GM12892 (cell line): ENCODE measurements around the gene MASP1.
A peak's percentile ranks its signal among the peaks of the same experiment; 100 is the strongest.

Experiments
- DNase-seq: peaks from one replicate; pipeline ENCODE4 v3.0.0; 2011; ENCODE audit not compliant: insufficient read length
- FAIRE-seq: peaks from 2 replicates; lab custom pipeline; 2011; peaks lifted over from hg19 to GRCh38; lab: Jason Lieb, UNC
- POLR2A ChIP-seq: IDR thresholded peaks from 2 replicates; pipeline ENCODE4 v1.6.1; 2011; ENCODE audit warnings: low read depth, low read length, control low read depth
- POLR2AphosphoS5 ChIP-seq: IDR thresholded peaks from 2 replicates; pipeline ENCODE4 v1.6.1; 2011; ENCODE audit warnings: low read depth, low read length, control low read depth
- TAF1 ChIP-seq: IDR thresholded peaks from 2 replicates; pipeline ENCODE4 v1.6.1; 2011; ENCODE audit warnings: low read depth, mild to moderate bottlenecking, control low read depth, low read length, borderline replicate concordance

MASP1 gene

DNA sequence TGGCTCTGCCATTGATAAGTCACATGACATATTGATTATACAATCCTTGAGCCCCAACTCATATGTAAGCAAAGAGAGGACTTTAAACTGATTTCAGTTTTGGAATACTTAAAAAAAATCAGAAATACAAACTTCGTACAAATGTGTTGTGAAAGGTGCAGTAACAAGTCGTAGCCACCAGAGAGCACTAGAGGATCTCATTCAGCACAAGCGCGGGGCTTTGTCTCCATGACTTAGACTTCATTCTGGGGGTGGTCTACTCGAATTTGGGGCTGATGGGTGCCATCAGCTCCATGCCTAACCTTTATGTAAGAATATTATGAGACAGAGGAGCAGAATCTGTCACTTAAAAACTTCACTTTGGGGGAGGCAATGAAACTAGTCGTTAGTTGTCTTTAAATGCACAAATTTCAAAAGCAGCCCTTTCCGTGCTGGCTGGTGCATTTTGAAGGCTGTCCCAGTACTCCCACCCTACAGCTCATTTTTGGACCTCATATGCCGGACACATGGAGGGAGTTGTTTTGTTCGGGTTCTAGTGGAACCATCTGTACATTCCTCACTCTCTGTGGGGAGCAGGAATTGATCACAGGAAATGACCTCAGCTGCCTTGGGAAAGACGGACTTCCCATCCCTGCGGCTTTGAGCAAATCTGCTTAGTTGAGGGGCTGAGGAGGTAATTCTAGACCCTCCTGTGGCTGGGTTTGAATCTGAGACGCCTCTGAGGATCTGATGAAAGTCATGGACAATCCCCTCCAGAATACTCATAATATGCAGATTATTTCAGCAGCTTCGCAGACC lies 27.5 kb upstream of the MASP1 start:
- FAIRE-seq: peak; percentile 17
- DNase-seq: no peak
- TF ChIP-seq POLR2AphosphoS5: no peak
- no peak for TF ChIP-seq POLR2A
- TF ChIP-seq TAF1: no peak

DNA sequence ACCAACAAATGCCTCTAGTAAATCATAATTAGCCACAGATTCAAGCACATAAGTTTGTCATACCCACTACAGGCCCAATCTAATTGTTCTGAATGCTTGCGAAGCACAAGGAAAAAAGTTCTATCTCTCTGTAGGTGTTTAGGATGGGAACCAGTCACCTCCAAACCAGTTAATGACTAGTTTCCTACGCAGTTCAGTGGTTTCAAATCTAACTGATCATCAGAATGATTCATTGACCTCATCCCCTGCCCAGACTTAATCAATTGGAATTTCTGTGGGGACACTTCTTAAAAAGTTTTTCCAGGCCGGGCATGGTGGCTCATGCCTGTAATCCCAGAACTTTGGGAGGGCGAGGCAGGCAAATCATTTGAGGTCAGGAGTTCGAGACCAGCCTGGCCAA lies 24.3 kb upstream of the MASP1 start:
- no peak for TF ChIP-seq TAF1
- TF ChIP-seq POLR2AphosphoS5: no peak
- no peak for TF ChIP-seq POLR2A
- FAIRE-seq (no peak), DNase-seq (no peak)

DNA sequence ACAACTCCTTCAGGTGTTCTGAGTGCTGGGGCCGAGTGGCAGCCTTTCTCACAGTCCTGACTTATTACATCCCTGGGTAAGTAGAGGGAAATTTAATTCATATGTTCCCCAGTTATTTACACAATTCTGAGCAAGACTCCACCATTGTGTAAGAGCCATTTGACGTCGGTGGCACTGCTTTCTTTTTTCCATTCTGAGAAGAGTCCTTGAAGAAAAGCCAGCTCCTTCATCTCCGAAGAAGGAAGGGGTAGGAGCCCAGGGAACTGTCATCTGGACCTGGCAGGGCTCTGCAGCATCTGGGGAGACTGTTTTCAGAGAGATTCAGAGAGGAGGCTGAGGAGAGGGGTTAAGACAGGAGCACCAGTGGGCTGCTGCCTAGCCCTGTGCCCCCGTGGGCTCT lies 22.6 kb upstream of the MASP1 start:
- no peak for FAIRE-seq
- no peak for DNase-seq
- TF ChIP-seq POLR2A (no peak), POLR2AphosphoS5 (no peak), TAF1 (no peak)

DNA sequence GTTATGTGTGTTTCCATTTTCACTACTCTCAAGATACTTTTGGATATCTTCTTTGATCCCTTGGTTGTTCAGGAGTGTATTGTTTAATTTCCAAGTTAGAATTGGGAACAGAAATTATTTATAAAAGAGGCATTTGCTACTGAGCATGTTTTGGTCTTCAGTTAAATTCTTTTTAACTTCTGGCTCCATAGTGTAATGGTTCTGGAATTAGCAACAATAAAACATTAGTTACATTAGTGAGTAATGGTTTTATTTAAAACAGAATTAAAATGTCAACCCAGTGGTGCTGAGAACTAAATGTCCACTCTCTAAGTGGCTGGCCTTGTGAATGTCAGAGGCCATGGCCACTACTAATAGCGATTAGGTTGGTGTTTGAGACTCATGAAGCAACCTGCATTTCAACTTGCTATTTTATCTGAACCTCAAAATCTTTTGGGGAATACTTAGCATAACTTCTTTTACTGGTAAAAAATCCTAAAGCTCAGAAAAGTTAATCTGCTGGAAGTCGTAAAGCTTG lies 19.5 kb upstream of the MASP1 start:
- no peak for TF ChIP-seq TAF1
- no peak for TF ChIP-seq POLR2AphosphoS5
- TF ChIP-seq POLR2A: no peak

DNA sequence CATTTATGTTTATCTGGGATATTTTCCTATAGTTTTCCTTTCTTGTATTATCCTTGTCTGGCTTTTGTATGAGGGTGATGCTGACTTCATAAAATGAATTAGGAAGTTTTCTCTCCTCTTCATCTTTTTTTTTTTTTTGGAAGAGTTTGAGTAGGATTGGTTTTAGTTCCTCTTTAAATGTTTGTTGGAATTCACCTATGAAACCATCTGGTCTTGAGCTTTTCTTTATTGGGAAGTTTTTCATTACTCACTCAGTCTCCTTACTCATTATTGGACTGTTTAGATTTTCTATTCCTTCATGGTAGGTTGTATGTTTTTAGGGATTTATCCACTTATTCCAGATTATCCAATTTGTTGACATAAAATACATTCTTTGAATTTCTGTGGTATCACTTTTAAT lies 18.7 kb upstream of the MASP1 start:
- FAIRE-seq (no peak), DNase-seq (no peak)
- TF ChIP-seq TAF1 (no peak), POLR2A (no peak), POLR2AphosphoS5 (no peak)

More for the DNA sequence above, 19.5 kb upstream of the MASP1 start:
- DNase-seq: no peak
- FAIRE-seq: no peak

DNA sequence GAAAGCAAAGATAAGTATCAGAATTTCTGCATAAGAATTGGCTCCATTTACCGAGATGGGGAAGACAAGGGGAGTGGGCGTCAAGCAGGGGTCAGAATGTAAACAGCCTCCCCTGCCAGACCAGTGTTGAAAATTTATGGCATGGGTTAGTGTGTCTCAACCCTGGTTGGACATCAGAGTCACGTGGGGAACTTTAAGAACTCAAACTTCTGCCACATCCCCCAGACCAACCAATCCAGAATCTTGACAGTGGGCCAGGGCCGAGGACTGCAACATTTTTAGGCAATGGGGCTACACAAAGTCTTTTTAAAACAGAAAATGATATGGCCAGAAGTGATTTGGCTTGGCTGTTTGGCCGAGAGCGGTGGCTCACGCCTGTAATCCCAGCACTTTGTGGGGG lies 14.3 kb upstream of the MASP1 start:
- TF ChIP-seq POLR2A (no peak), TAF1 (no peak), POLR2AphosphoS5 (no peak)
- FAIRE-seq (no peak), DNase-seq (no peak)

DNA sequence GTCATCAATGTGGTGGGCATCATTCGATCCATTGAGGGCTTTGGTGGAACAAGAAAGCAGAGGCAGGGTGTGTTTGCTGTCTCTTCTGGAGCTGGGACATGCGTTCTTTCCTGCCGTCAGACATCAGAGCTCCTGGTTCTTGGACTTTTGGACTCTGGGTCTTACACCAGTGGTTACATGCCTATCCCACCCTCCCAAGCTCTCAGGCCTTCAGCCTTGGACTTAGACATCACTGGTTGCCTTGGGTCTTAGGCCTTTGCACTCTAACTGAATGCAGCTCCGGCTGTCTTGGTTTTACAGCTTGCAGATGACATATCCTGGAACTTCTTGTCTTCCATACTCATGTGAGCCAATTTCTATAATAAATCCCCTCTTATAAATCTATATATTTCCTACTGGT lies 8.1 kb upstream of the MASP1 start:
- TF ChIP-seq POLR2AphosphoS5 (no peak), POLR2A (no peak), TAF1 (no peak)
- DNase-seq (no peak), FAIRE-seq (no peak)

DNA sequence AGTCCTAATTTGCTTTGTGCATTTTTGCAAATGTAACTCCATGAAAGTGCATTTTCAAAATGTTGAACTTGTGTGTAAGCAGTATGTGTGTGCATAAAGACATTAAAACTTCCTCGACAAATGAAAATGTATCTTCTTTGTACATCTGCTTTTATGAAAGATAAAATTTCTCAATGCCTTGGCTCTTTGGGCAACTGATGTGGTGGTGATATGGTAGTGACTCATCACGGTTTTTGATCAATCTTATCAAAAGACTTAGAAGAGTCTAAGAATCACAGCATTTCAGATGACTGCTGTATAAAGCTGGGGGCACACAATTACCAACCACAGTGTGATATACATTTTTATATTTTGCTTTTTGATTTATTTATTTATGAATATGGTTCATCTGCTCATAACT lies 5.4 kb upstream of the MASP1 start:
- TF ChIP-seq TAF1: no peak
- TF ChIP-seq POLR2A: no peak
- no peak for TF ChIP-seq POLR2AphosphoS5
- FAIRE-seq: no peak
- DNase-seq: no peak

DNA sequence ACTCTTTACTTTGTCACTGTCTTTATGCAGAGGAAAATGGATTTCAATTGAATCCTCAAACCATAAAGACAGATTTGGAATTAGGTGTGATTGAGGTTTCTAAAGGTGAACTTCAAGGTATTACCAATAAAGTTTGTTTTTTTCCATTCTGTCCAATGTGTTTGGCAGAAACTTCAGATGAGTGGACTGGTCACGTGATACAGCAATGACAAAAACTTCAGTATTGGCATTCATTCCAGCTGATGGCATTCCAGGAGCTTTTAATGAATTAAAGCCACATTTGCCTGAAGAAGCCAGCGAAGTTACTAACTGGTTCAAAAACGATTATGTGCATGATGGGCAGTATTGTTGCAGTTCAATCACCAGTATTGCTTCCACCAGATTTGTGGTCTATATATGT lies 4.5 kb upstream of the MASP1 start:
- DNase-seq (no peak), FAIRE-seq (no peak)
- TF ChIP-seq POLR2AphosphoS5: no peak
- TF ChIP-seq TAF1: no peak
- no peak for TF ChIP-seq POLR2A

DNA sequence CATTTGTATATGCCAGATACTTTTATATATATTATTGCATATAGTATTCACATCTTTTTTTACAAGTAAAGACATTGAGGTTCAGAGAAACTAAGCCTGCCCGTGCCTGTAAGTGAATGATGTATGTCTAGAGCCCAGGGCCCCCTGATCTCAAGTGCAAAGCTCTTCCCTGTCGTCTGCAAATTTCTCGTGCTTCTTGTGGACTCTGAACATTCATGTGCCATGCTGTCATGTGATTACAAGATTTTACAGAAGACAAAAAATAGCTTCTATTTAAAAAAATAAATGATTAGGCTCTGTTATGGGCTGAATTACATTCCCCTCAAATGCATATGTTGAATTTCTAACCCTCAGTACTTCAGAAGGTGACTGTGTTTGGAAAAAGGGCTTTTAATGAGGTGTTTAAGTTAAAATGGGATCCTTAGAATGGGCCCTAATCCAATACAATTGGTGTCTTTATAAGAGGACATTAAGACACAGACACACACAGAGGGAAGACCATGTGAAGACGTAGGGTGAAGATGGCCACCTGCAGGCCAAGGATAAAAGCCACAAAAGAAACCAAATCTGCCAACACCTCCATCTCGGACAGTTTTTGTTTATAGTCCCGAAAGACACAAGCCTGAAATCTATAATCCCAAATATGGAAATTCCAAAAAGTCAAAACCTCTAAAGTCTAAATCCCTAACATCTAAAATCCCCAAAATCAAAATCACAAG lies 3.9 kb upstream of the MASP1 start:
- no peak for DNase-seq
- TF ChIP-seq POLR2AphosphoS5: no peak
- TF ChIP-seq TAF1: no peak
- no peak for TF ChIP-seq POLR2A
- FAIRE-seq: no peak

DNA sequence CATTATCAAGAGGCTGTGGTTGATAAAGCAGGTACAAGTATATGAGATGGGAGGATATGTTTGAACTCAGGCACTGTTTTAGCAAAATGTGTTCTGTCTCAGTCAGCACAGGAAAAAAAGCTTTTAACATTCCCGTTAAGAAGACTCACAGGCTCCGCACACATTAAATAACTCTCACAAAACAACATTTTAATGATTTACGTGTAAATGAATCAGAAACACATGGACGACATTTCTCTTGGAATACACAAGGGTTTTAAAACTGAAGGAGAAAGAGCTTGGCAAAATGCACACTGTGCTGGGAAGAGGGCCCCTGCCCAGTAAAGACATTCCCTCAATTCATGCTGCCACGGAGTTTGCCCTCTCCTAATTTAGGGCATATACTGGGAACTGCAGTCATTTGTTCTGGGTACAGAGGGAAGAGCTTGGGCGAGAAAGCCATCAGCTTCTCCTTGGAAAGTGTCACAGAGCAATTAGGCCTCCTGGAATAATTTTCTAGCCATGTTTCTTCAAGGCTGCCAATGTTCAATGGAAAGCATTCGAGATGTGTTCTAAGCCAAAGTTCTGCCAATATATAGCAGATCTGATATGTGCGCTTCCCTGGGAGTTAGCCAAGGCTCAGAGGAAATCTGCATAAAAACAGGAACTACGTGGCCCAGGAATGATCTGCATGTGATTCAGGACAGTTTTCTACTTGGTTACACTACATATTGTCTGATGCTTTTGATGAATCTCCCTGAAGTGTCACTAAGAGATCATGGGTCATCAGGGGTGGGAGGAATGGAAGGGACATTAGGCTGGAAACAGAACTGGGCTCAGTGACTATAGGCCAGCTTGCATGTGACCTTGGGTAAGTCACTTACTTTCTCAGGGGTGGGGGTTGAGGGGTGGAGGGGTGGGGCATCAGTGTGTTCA lies 2.2 kb upstream of the MASP1 start:
- no peak for FAIRE-seq
- DNase-seq: no peak
- TF ChIP-seq TAF1 (no peak), POLR2A (no peak), POLR2AphosphoS5 (no peak)
